Esophagus squamous epithelium (tissue), 4 donors: ENCODE results near the gene DCUN1D3. TPM values are rescaled to one million over a fixed set of nuclear protein-coding genes. Genes with fewer than 3 reads are reported as not detected.

ENCODE experiments used
- small RNA-seq, 4 donors: library from RNA; depleted of rRNA; stranded (forward); fragments of <200 nt; gene quantifications; one replicate each; pipeline ENCODE3, GENCODE V24; 2016
- total RNA-seq, 4 donors: library from RNA; depleted of rRNA; stranded (reverse); fragments of >200 nt; gene quantifications; one replicate each; pipeline ENCODE4 v1.1.0, GENCODE V29; 2016

DCUN1D3 gene
- total RNA-seq, 4 donors from 2014 or later: 14.5 to 37.2 (median 19.4) TPM

Small RNA genes within 50 kb of the gene (small RNA-seq; reads per million reads assigned to genes)
- gene RF00618: 0 reads per million in 4 donors

Other genes with a start within 250 kb of the DCUN1D3 start
- gene ACSM1, start 202.7 kb downstream of the DCUN1D3 start, total RNA-seq: 1 to 10 TPM in 1 of 4 donors, under 1 TPM in 2, not detected in 1; 0.13 to 1.3 (median 0.76) TPM
- gene THUMPD1, start 158.5 kb downstream of the DCUN1D3 start, total RNA-seq: 10 to 100 TPM; 26.5 to 58.0 (median 44.1) TPM
- gene ACSM3, start 136.3 kb downstream of the DCUN1D3 start, total RNA-seq: 1 to 10 TPM in 3 of 4 donors, under 1 TPM in 1; 0.57 to 8.6 (median 3.8) TPM
- gene ERI2, start 93.9 kb downstream of the DCUN1D3 start, total RNA-seq: 10 to 100 TPM; 12.5 to 20.0 (median 19.0) TPM
- gene REXO5, start 93.8 kb downstream of the DCUN1D3 start, total RNA-seq: 1 to 10 TPM in 3 of 4 donors, under 1 TPM in 1; 0.49 to 3.2 (median 2.7) TPM
- 10 to 100 TPM; 21.9 to 37.9 (median 34.3) TPM for gene LYRM1, start 413 bp upstream of the DCUN1D3 start, total RNA-seq